SK-N-SH treated with all-trans-retinoic acid at 6 μM for 48 hours (cell line): ENCODE results near the gene PLEKHG4B.

Experiments used
- ATAC-seq: fragments of 200-7000 bp; cut with Tn5 transposase; 3 replicates; pipeline ENCODE4 v1.9.1; 2020; ENCODE audit warnings: mild to moderate bottlenecking, moderate library complexity
- ARNTL ChIP-seq: fragments of 450-650 bp; formaldehyde crosslinking; IDR thresholded peaks from 2 replicates; pipeline ENCODE4 v1.5.0; 2020; ENCODE audit warnings: low read depth, mild to moderate bottlenecking, moderate library complexity, borderline replicate concordance
- BACH2 ChIP-seq: fragments of 250-450 bp; sonication (Bioruptor Pico); IDR thresholded peaks from 2 replicates; pipeline ENCODE4 v1.9.0; 2021; ENCODE audit warnings: mild to moderate bottlenecking, borderline replicate concordance
- CSDC2 ChIP-seq: fragments of 250-450 bp; sonication (Bioruptor Pico); IDR thresholded peaks from 2 replicates; pipeline ENCODE4 v1.5.0; 2020; ENCODE audit warnings: mild to moderate bottlenecking, moderate library complexity
- GLIS3 ChIP-seq: fragments of 250-450 bp; sonication (Bioruptor Pico); IDR thresholded peaks from 2 replicates; pipeline ENCODE4 v1.5.0; 2020; ENCODE audit warnings: mild to moderate bottlenecking, moderate library complexity
- OSR1 ChIP-seq: fragments of 250-450 bp; sonication (Bioruptor Pico); IDR thresholded peaks from 2 replicates; pipeline ENCODE4 v1.8.0; 2022; ENCODE audit warnings: moderate library complexity, mild to moderate bottlenecking, inconsistent platforms
- PPARA ChIP-seq: fragments of 250-450 bp; sonication (Bioruptor Pico); IDR thresholded peaks from 2 replicates; pipeline ENCODE4 v1.5.0; 2020; ENCODE audit warnings: mild to moderate bottlenecking, borderline replicate concordance
- RARB ChIP-seq: fragments of 250-450 bp; sonication (Bioruptor Pico); IDR thresholded peaks from 2 replicates; pipeline ENCODE4 v1.8.0; 2021; ENCODE audit warnings: mild to moderate bottlenecking, moderate library complexity
- SNAI2 ChIP-seq: fragments of 250-450 bp; sonication (Bioruptor Pico); IDR thresholded peaks from 2 replicates; pipeline ENCODE4 v1.5.0; 2020; ENCODE audit warnings: mild to moderate bottlenecking, moderate library complexity
- TOX ChIP-seq: fragments of 250-450 bp; sonication (Bioruptor Pico); IDR thresholded peaks from 2 replicates; pipeline ENCODE4 v1.8.0; 2021; ENCODE audit warnings: mild to moderate bottlenecking, moderate library complexity, borderline replicate concordance
- ZC3H10 ChIP-seq: fragments of 250-450 bp; sonication (Bioruptor Pico); IDR thresholded peaks from 2 replicates; pipeline ENCODE4 v1.5.1; 2021; ENCODE audit warnings: mild to moderate bottlenecking, moderate library complexity
- ZFP3 ChIP-seq: fragments of 250-450 bp; sonication (Bioruptor Pico); IDR thresholded peaks from 2 replicates; pipeline ENCODE4 v1.5.0; 2020; ENCODE audit warnings: mild to moderate bottlenecking, moderate library complexity
- ZFP30 ChIP-seq: fragments of 450-650 bp; formaldehyde crosslinking; IDR thresholded peaks from 2 replicates; pipeline ENCODE4 v1.5.0; 2022; ENCODE audit warnings: mild to moderate bottlenecking, moderate library complexity
- ZNF565 ChIP-seq: fragments of 450-650 bp; formaldehyde crosslinking; conservative IDR thresholded peaks from 2 replicates; pipeline ENCODE4 v1.5.0; 2020; ENCODE audit warnings: low read depth, mild to moderate bottlenecking, moderate library complexity
- ZNF70 ChIP-seq: fragments of 450-650 bp; formaldehyde crosslinking; IDR thresholded peaks from 2 replicates; pipeline ENCODE4 v1.5.0; 2020; ENCODE audit warnings: mild to moderate bottlenecking, moderate library complexity
- TF ChIP-seq, protein P1 (sequence below): fragments of 250-450 bp; sonication (Bioruptor Pico); IDR thresholded peaks from 2 replicates; pipeline ENCODE4 v1.8.0; 2020; ENCODE audit warnings: mild to moderate bottlenecking, moderate library complexity, borderline replicate concordance
- TF ChIP-seq, protein P2 (sequence below): fragments of 250-450 bp; sonication (Bioruptor Pico); IDR thresholded peaks from 2 replicates; pipeline ENCODE4 v1.8.0; 2021; ENCODE audit warnings: low read depth, mild to moderate bottlenecking, moderate library complexity, borderline replicate concordance
- TF ChIP-seq, protein P3 (sequence below): fragments of 250-450 bp; sonication (Bioruptor Pico); IDR thresholded peaks from 2 replicates; pipeline ENCODE4 v1.5.1; 2021; ENCODE audit warnings: mild to moderate bottlenecking, moderate library complexity
- TF ChIP-seq, protein P4 (sequence below): fragments of 250-450 bp; sonication (Bioruptor Pico); IDR thresholded peaks from 2 replicates; pipeline ENCODE4 v1.5.0; 2020; ENCODE audit warnings: mild to moderate bottlenecking, moderate library complexity
- TF ChIP-seq, protein P5 (sequence below): fragments of 250-450 bp; sonication (Bioruptor Pico); IDR thresholded peaks from 2 replicates; pipeline ENCODE4 v1.5.1; 2020; ENCODE audit warnings: low read depth, mild to moderate bottlenecking, moderate library complexity

The PLEKHG4B gene

DNA sequence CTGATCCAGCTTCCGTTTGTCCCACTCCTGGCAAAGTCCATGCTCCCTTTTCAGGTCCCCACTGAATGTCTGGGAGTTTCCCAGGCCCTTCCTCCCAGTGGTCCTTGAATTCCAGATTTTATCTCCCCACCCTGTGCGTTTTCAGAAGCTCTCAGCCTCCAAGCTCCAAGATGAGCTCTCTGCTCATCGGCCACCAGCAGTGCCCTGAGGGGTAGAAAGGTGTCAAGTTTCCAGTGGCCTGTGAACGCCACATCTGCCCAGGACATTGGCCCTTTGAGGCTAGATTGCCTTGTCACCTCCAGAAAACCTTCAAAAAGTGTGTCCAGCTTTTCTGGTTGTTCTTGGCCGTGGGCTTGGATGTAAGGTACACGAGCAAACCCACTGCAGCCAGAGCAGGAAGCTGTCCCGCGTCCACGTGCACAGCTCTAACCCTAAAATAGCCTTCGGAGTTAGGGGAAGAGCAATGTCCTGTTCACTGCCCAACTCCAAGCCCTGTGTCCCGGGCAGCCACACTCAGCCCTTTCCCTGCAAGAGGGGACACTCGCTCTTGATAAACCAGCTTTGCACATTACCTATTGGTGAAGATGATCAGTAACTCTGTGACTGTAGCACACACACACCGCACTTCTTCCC lies 88.4 kb downstream of the PLEKHG4B start (continued):
- TF ChIP-seq, protein P1, sequence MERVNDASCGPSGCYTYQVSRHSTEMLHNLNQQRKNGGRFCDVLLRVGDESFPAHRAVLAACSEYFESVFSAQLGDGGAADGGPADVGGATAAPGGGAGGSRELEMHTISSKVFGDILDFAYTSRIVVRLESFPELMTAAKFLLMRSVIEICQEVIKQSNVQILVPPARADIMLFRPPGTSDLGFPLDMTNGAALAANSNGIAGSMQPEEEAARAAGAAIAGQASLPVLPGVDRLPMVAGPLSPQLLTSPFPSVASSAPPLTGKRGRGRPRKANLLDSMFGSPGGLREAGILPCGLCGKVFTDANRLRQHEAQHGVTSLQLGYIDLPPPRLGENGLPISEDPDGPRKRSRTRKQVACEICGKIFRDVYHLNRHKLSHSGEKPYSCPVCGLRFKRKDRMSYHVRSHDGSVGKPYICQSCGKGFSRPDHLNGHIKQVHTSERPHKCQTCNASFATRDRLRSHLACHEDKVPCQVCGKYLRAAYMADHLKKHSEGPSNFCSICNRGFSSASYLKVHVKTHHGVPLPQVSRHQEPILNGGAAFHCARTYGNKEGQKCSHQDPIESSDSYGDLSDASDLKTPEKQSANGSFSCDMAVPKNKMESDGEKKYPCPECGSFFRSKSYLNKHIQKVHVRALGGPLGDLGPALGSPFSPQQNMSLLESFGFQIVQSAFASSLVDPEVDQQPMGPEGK: no peak
- TF ChIP-seq CSDC2 (CRISPR knock-in tag): no peak

DNA sequence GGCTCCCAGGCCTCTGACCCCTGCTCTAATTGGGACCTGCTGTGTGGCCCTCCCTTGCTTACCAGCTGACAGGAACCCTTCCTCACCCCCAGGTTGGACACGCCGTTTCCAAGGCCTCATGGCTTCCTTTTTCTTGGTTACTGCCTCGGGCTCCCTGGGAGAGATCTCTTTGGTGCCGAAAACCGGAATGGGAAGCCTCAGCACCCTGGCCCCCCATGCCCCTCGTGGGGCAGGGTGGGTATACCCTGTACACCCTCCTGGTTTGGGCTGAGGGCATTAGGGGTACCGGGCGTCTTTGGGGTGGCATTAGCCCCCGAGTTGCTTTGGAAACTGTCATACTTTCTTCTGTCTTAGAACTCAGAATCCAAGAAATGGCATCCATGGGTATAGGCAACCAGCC lies 89.2 kb downstream of the PLEKHG4B start:
- TF ChIP-seq GLIS3 (CRISPR knock-in tag) (no peak), ZFP3 (CRISPR knock-in tag) (no peak), ZFP30 (CRISPR knock-in tag) (no peak), ZC3H10 (CRISPR knock-in tag) (no peak), RARB (no peak), PPARA (no peak), ARNTL (CRISPR knock-in tag) (no peak), TOX (CRISPR knock-in tag) (no peak), SNAI2 (CRISPR knock-in tag) (no peak), ZNF70 (no peak), OSR1 (CRISPR knock-in tag) (no peak)
- TF ChIP-seq, protein P2, sequence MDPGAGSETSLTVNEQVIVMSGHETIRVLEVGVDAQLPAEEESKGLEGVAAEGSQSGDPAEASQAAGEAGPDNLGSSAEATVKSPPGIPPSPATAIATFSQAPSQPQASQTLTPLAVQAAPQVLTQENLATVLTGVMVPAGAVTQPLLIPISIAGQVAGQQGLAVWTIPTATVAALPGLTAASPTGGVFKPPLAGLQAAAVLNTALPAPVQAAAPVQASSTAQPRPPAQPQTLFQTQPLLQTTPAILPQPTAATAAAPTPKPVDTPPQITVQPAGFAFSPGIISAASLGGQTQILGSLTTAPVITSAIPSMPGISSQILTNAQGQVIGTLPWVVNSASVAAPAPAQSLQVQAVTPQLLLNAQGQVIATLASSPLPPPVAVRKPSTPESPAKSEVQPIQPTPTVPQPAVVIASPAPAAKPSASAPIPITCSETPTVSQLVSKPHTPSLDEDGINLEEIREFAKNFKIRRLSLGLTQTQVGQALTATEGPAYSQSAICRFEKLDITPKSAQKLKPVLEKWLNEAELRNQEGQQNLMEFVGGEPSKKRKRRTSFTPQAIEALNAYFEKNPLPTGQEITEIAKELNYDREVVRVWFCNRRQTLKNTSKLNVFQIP: no peak
- TF ChIP-seq, protein P3, sequence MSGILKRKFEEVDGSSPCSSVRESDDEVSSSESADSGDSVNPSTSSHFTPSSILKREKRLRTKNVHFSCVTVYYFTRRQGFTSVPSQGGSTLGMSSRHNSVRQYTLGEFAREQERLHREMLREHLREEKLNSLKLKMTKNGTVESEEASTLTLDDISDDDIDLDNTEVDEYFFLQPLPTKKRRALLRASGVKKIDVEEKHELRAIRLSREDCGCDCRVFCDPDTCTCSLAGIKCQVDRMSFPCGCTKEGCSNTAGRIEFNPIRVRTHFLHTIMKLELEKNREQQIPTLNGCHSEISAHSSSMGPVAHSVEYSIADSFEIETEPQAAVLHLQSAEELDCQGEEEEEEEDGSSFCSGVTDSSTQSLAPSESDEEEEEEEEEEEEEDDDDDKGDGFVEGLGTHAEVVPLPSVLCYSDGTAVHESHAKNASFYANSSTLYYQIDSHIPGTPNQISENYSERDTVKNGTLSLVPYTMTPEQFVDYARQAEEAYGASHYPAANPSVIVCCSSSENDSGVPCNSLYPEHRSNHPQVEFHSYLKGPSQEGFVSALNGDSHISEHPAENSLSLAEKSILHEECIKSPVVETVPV (CRISPR knock-in tag): no peak
- TF ChIP-seq, protein P4, sequence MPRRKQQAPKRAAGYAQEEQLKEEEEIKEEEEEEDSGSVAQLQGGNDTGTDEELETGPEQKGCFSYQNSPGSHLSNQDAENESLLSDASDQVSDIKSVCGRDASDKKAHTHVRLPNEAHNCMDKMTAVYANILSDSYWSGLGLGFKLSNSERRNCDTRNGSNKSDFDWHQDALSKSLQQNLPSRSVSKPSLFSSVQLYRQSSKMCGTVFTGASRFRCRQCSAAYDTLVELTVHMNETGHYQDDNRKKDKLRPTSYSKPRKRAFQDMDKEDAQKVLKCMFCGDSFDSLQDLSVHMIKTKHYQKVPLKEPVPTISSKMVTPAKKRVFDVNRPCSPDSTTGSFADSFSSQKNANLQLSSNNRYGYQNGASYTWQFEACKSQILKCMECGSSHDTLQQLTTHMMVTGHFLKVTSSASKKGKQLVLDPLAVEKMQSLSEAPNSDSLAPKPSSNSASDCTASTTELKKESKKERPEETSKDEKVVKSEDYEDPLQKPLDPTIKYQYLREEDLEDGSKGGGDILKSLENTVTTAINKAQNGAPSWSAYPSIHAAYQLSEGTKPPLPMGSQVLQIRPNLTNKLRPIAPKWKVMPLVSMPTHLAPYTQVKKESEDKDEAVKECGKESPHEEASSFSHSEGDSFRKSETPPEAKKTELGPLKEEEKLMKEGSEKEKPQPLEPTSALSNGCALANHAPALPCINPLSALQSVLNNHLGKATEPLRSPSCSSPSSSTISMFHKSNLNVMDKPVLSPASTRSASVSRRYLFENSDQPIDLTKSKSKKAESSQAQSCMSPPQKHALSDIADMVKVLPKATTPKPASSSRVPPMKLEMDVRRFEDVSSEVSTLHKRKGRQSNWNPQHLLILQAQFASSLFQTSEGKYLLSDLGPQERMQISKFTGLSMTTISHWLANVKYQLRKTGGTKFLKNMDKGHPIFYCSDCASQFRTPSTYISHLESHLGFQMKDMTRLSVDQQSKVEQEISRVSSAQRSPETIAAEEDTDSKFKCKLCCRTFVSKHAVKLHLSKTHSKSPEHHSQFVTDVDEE (CRISPR knock-in tag): no peak
- TF ChIP-seq, protein P5, sequence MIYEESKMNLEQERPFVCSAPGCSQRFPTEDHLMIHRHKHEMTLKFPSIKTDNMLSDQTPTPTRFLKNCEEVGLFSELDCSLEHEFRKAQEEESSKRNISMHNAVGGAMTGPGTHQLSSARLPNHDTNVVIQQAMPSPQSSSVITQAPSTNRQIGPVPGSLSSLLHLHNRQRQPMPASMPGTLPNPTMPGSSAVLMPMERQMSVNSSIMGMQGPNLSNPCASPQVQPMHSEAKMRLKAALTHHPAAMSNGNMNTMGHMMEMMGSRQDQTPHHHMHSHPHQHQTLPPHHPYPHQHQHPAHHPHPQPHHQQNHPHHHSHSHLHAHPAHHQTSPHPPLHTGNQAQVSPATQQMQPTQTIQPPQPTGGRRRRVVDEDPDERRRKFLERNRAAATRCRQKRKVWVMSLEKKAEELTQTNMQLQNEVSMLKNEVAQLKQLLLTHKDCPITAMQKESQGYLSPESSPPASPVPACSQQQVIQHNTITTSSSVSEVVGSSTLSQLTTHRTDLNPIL (CRISPR knock-in tag): no peak
- no peak for ATAC-seq

DNA sequence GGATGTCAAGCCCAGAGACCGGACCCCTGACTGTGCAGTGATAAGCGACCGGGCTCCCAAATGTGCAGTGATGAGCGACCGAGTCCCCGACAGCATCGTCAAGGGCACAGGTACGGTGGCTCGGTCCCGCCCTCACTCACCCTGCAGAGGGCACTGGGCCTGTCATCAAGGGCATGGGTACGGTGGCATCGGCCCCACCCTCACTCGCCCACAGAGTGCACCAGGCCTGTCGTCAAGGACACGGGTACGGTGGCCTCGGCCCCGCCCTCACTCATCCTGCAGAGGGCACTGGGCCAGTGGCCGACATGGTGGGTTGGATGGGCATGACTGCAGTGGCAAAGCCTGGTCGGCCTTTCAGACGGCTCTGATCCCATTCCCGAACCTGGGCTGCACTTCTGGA lies 89.6 kb downstream of the PLEKHG4B start:
- ATAC-seq: no peak
- TF ChIP-seq ARNTL (CRISPR knock-in tag): no peak
- no peak for TF ChIP-seq BACH2 (CRISPR knock-in tag)
- no peak for TF ChIP-seq PPARA
- no peak for TF ChIP-seq TOX (CRISPR knock-in tag)
- TF ChIP-seq GLIS3 (CRISPR knock-in tag): no peak
- TF ChIP-seq, protein P5 (CRISPR knock-in tag): no peak
- TF ChIP-seq ZC3H10 (CRISPR knock-in tag): no peak
- TF ChIP-seq ZNF565 (CRISPR knock-in tag): no peak
- TF ChIP-seq RARB: no peak
- no peak for TF ChIP-seq SNAI2 (CRISPR knock-in tag)
- TF ChIP-seq, protein P1: no peak
- TF ChIP-seq ZNF70: no peak
- TF ChIP-seq, protein P3 (CRISPR knock-in tag): no peak
- TF ChIP-seq, protein P4 (CRISPR knock-in tag): no peak
